Measurements from ENCODE around the gene CDH18.

DNA sequence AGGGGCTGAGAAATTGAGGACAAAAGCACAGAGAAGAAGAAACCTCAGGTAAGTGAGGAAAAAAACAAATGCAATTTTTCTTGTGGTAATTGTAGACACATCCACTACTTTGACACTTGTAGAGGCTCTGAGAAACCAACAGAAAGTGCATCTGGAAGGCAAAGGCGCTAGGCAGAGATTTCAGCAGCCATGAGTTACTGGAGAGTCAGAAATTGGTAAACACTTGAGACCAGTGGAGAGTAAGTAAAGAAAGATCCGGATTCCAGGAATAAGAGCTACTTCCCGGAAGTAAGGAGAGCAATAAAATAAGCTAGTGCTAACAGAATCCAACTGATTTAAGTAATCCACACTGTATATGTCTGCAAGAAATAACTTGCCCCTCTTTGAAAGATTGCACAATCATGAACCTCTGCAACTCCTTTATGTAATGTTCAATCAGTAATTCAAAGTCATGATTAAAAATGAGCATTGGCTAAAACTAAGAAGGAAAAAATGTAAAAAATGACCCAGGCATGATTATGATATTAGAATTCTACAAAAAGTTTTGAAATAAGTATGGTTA is 382.1 kb downstream of the CDH18 start:
- TF ChIP-seq, protein P1, sequence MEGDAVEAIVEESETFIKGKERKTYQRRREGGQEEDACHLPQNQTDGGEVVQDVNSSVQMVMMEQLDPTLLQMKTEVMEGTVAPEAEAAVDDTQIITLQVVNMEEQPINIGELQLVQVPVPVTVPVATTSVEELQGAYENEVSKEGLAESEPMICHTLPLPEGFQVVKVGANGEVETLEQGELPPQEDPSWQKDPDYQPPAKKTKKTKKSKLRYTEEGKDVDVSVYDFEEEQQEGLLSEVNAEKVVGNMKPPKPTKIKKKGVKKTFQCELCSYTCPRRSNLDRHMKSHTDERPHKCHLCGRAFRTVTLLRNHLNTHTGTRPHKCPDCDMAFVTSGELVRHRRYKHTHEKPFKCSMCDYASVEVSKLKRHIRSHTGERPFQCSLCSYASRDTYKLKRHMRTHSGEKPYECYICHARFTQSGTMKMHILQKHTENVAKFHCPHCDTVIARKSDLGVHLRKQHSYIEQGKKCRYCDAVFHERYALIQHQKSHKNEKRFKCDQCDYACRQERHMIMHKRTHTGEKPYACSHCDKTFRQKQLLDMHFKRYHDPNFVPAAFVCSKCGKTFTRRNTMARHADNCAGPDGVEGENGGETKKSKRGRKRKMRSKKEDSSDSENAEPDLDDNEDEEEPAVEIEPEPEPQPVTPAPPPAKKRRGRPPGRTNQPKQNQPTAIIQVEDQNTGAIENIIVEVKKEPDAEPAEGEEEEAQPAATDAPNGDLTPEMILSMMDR (IDR thresholded peaks at IDR 0.05) = no peak
- TF ChIP-seq POLR2A (IDR thresholded peaks at IDR 0.05) = no peak
